ENCODE data around the gene CMTM1.

DNA sequence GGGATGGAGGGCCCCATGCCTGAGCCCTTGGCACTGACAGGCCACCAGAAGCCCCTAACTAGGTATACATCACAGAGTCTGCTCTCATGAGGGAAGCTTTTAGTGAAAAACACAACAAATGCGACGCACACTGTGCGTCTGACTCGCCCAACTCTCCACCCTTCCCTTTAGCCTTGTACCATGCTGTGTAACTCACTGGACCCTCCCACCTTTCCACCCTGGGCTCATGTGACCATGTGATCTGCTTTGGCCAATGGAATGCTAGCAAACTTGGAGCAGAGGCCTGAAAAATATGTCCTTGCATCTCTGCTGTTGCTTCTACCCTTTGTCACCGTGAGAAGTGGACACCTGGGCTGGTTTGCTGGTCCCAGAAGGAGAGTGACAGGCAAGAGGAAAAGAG lies 37.9 kb upstream of the CMTM1 start:
- TF ChIP-seq, protein P1, sequence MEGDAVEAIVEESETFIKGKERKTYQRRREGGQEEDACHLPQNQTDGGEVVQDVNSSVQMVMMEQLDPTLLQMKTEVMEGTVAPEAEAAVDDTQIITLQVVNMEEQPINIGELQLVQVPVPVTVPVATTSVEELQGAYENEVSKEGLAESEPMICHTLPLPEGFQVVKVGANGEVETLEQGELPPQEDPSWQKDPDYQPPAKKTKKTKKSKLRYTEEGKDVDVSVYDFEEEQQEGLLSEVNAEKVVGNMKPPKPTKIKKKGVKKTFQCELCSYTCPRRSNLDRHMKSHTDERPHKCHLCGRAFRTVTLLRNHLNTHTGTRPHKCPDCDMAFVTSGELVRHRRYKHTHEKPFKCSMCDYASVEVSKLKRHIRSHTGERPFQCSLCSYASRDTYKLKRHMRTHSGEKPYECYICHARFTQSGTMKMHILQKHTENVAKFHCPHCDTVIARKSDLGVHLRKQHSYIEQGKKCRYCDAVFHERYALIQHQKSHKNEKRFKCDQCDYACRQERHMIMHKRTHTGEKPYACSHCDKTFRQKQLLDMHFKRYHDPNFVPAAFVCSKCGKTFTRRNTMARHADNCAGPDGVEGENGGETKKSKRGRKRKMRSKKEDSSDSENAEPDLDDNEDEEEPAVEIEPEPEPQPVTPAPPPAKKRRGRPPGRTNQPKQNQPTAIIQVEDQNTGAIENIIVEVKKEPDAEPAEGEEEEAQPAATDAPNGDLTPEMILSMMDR (IDR thresholded peaks at IDR 0.05) = no peak
- no peak for TF ChIP-seq ZFX (IDR thresholded peaks at IDR 0.05; ENCODE audit: borderline replicate concordance)
